ENCODE results near the gene HFE. TPM values are rescaled to one million over a fixed set of nuclear protein-coding genes. Genes with fewer than 3 reads are reported as not detected.

HFE gene
- polyA plus RNA-seq, 1 donor (not counting 4 experiments of a cell fraction or from before 2014, with no cell fraction given): 18.4 TPM

DNA sequence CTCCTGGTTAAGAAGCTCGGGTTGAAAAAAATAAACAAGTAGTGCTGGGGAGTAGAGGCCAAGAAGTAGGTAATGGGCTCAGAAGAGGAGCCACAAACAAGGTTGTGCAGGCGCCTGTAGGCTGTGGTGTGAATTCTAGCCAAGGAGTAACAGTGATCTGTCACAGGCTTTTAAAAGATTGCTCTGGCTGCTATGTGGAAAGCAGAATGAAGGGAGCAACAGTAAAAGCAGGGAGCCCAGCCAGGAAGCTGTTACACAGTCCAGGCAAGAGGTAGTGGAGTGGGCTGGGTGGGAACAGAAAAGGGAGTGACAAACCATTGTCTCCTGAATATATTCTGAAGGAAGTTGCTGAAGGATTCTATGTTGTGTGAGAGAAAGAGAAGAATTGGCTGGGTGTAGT is 2.0 kb downstream of the HFE start:
- H3K79me2 ChIP-seq (ENCODE audit: control insufficient read depth, insufficient read depth, low read length): no peaks in the 10 kb centered on the region
- TF ChIP-seq, protein P1, sequence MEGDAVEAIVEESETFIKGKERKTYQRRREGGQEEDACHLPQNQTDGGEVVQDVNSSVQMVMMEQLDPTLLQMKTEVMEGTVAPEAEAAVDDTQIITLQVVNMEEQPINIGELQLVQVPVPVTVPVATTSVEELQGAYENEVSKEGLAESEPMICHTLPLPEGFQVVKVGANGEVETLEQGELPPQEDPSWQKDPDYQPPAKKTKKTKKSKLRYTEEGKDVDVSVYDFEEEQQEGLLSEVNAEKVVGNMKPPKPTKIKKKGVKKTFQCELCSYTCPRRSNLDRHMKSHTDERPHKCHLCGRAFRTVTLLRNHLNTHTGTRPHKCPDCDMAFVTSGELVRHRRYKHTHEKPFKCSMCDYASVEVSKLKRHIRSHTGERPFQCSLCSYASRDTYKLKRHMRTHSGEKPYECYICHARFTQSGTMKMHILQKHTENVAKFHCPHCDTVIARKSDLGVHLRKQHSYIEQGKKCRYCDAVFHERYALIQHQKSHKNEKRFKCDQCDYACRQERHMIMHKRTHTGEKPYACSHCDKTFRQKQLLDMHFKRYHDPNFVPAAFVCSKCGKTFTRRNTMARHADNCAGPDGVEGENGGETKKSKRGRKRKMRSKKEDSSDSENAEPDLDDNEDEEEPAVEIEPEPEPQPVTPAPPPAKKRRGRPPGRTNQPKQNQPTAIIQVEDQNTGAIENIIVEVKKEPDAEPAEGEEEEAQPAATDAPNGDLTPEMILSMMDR (optimal IDR thresholded peaks at IDR 0.05 in 1 of 3, IDR thresholded peaks at IDR 0.05 in 1 of 3, conservative IDR thresholded peaks at IDR 0.05 in 1 of 3; ENCODE audit: extremely low read depth in 1 of 3, insufficient read depth in 2 of 3, low read length in 3 of 3): no peak
- TF ChIP-seq EZH2 (IDR thresholded peaks at IDR 0.05; ENCODE audit: low read length): no peak
- no peak overlapping the region for H3K9ac ChIP-seq (ENCODE audit: control insufficient read depth, extremely low read depth, insufficient read depth, low read length)
- H3K9me1 ChIP-seq (ENCODE audit: control insufficient read depth, extremely low read depth, insufficient read depth, low read length): no peaks in the 10 kb centered on the region
- H3K4me3 ChIP-seq (ENCODE audit: control insufficient read depth in 2 of 3, extremely low read depth in 1 of 3, insufficient read depth in 2 of 3, low read depth in 1 of 3, low read length in 3 of 3): no peak overlapping the region
- H3K27me3 ChIP-seq (ENCODE audit: control insufficient read depth, extremely low read depth, insufficient read depth, low read length): no peaks in the 10 kb centered on the region
- H3K9me3 ChIP-seq (ENCODE audit: control insufficient read depth, low read depth, low read length): no peaks in the 10 kb centered on the region
- dilution Hi-C loops (cut with MboI; ENCODE audit: extremely low pct_ligation_motif_present, low sequenced_read_pairs): no loop called here
- no peak overlapping the region for H2AFZ ChIP-seq (ENCODE audit: control insufficient read depth, low read length)
- H3K27ac ChIP-seq (ENCODE audit: control insufficient read depth, insufficient read depth, low read length): no peak overlapping the region
- H3K4me2 ChIP-seq (ENCODE audit: control insufficient read depth, extremely low read depth, insufficient read depth, low read depth, low read length): no peak overlapping the region
- DNase-seq (ENCODE audit: low read depth, low spot score) (no peak), FAIRE-seq (no peak)
- peaks cover 9% of the 10 kb centered on the region for H3K4me1 ChIP-seq (ENCODE audit: control insufficient read depth, extremely low read depth, insufficient read depth, low read length)
- H4K20me1 ChIP-seq (ENCODE audit: control insufficient read depth, extremely low read depth, insufficient read depth, low read length): no peaks in the 10 kb centered on the region
- H3K36me3 ChIP-seq (ENCODE audit: control insufficient read depth in 2 of 2, extremely low read depth in 1 of 2, insufficient read depth in 2 of 2, low read length in 2 of 2): peaks cover 4 to 6% of the 10 kb centered on the region in 2 experiments

DNA sequence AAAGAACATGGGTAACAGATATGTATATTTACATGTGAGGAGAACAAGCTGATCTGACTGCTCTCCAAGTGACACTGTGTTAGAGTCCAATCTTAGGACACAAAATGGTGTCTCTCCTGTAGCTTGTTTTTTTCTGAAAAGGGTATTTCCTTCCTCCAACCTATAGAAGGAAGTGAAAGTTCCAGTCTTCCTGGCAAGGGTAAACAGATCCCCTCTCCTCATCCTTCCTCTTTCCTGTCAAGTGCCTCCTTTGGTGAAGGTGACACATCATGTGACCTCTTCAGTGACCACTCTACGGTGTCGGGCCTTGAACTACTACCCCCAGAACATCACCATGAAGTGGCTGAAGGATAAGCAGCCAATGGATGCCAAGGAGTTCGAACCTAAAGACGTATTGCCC is 5.2 kb downstream of the HFE start:
- no peaks in the 10 kb centered on the region for H3K9me3 ChIP-seq (ENCODE audit: control insufficient read depth, low read depth, low read length)
- no peaks in the 10 kb centered on the region for H4K20me1 ChIP-seq (ENCODE audit: control insufficient read depth, extremely low read depth, insufficient read depth, low read length)
- no peaks in the 10 kb centered on the region for H3K9me1 ChIP-seq (ENCODE audit: control insufficient read depth, extremely low read depth, insufficient read depth, low read length)
- TF ChIP-seq, protein P1 (optimal IDR thresholded peaks at IDR 0.05 in 1 of 3, IDR thresholded peaks at IDR 0.05 in 1 of 3, conservative IDR thresholded peaks at IDR 0.05 in 1 of 3; ENCODE audit: extremely low read depth in 1 of 3, insufficient read depth in 2 of 3, low read length in 3 of 3): no peak
- TF ChIP-seq EZH2 (IDR thresholded peaks at IDR 0.05; ENCODE audit: low read length): no peak
- H3K27me3 ChIP-seq (ENCODE audit: control insufficient read depth, extremely low read depth, insufficient read depth, low read length): no peaks in the 10 kb centered on the region
- dilution Hi-C loops (cut with MboI; ENCODE audit: extremely low pct_ligation_motif_present, low sequenced_read_pairs): no loop called here
- H3K27ac ChIP-seq (ENCODE audit: control insufficient read depth, insufficient read depth, low read length): no peak overlapping the region
- no peak overlapping the region for H2AFZ ChIP-seq (ENCODE audit: control insufficient read depth, low read length)
- no peak for FAIRE-seq
- H3K4me3 ChIP-seq (ENCODE audit: control insufficient read depth in 2 of 3, extremely low read depth in 1 of 3, insufficient read depth in 2 of 3, low read depth in 1 of 3, low read length in 3 of 3): no peak overlapping the region
- no peak for DNase-seq (ENCODE audit: low read depth, low spot score)
- no peak overlapping the region for H3K4me2 ChIP-seq (ENCODE audit: control insufficient read depth, extremely low read depth, insufficient read depth, low read depth, low read length)
- H3K36me3 ChIP-seq (ENCODE audit: control insufficient read depth in 2 of 2, extremely low read depth in 1 of 2, insufficient read depth in 2 of 2, low read length in 2 of 2): peaks cover 4 to 6% of the 10 kb centered on the region in 2 experiments
- no peak overlapping the region for H3K9ac ChIP-seq (ENCODE audit: control insufficient read depth, extremely low read depth, insufficient read depth, low read length)
- peaks cover 9% of the 10 kb centered on the region for H3K4me1 ChIP-seq (ENCODE audit: control insufficient read depth, extremely low read depth, insufficient read depth, low read length)
- no peaks in the 10 kb centered on the region for H3K79me2 ChIP-seq (ENCODE audit: control insufficient read depth, insufficient read depth, low read length)

All from keratinocyte (primary cell).